ENCODE results near the gene MDM4.

Gene MDM4

GRCh38 chr1:204494281-204495077 lies 21.7 kb upstream of the MDM4 start, which contains the start of gene PIK3C2B:
TSS of gene PIK3C2B (minus strand) at chr1:204494805. CDS start at chr1:204469802, 25,003 bp downstream.
- TF ChIP-seq CTCF (IDR thresholded peaks at IDR 0.05): peak; percentile 42
- Mint-ChIP-seq H3K9me3 (no peaks in the 10 kb centered on the region), H3K36me3 (ENCODE audit: low read depth) (peaks cover 10% of the 10 kb centered on the region), H3K27me3 (ENCODE audit: low read depth, poor library complexity) (peaks cover 19% of the 10 kb centered on the region), H3K27ac (peak within 1 kb of the TSS; percentile 84), H3K4me1 (peaks cover 48% of the 10 kb centered on the region), H3K4me3 (peak within 1 kb of the TSS; percentile 96)
- DNase-seq: peak; percentile 86

- Mint-ChIP-seq H3K36me3 (ENCODE audit: low read depth) (peaks cover 4% of the 10 kb centered on the region), H3K27ac (peak overlapping the region; percentile 84), H3K9me3 (no peaks in the 10 kb centered on the region), H3K27me3 (ENCODE audit: low read depth, poor library complexity) (peaks cover 20% of the 10 kb centered on the region), H3K4me3 (peak overlapping the region; percentile 96), H3K4me1 (peaks cover 48% of the 10 kb centered on the region)
- no peak for TF ChIP-seq CTCF (IDR thresholded peaks at IDR 0.05)
- no peak for DNase-seq
These were observed 21.0 kb upstream of the MDM4 start for GRCh38 chr1:204495078-204495753.

GRCh38 chr1:204495777-204496176 lies 20.4 kb upstream of the MDM4 start:
- Mint-ChIP-seq H3K27me3 (ENCODE audit: low read depth, poor library complexity) (peaks cover 20% of the 10 kb centered on the region), H3K4me1 (peaks cover 48% of the 10 kb centered on the region), H3K36me3 (ENCODE audit: low read depth) (no peaks in the 10 kb centered on the region), H3K4me3 (peak overlapping the region; percentile 96), H3K9me3 (no peaks in the 10 kb centered on the region), H3K27ac (no peak overlapping the region)
- TF ChIP-seq CTCF (IDR thresholded peaks at IDR 0.05): no peak
- DNase-seq: no peak

- Mint-ChIP-seq H3K9me3 (no peaks in the 10 kb centered on the region), H3K4me3 (no peak overlapping the region), H3K27me3 (ENCODE audit: low read depth, poor library complexity) (peaks cover 26% of the 10 kb centered on the region), H3K4me1 (peaks cover 44% of the 10 kb centered on the region), H3K27ac (no peak overlapping the region), H3K36me3 (ENCODE audit: low read depth) (no peaks in the 10 kb centered on the region)
- no peak for DNase-seq
- no peak for TF ChIP-seq CTCF (IDR thresholded peaks at IDR 0.05)
These were observed 17.2 kb upstream of the MDM4 start for GRCh38 chr1:204498981-204499380.

GRCh38 chr1:204499511-204500468 lies 16.4 kb upstream of the MDM4 start:
- Mint-ChIP-seq H3K4me3 (no peak overlapping the region), H3K36me3 (ENCODE audit: low read depth) (no peaks in the 10 kb centered on the region)

More at GRCh38 chr1:204499511-204500468, 16.4 kb upstream of the MDM4 start:
- Mint-ChIP-seq H3K27me3 (ENCODE audit: low read depth, poor library complexity) (peaks cover 27% of the 10 kb centered on the region), H3K27ac (peak overlapping the region; percentile 24), H3K4me1 (peaks cover 47% of the 10 kb centered on the region), H3K9me3 (no peaks in the 10 kb centered on the region)
- TF ChIP-seq CTCF (IDR thresholded peaks at IDR 0.05): no peak
- DNase-seq: no peak
